ENCODE measurements around the gene SAMM50. TPM values are rescaled to one million over a fixed set of nuclear protein-coding genes. Genes with fewer than 3 reads are reported as not detected.
A peak's percentile ranks its signal among the peaks of the same experiment; 100 is the strongest.

SAMM50 gene
- total and polyA plus RNA-seq, 2 experiments from 2014 or later, result 58.6 to 60.3 TPM

DNA sequence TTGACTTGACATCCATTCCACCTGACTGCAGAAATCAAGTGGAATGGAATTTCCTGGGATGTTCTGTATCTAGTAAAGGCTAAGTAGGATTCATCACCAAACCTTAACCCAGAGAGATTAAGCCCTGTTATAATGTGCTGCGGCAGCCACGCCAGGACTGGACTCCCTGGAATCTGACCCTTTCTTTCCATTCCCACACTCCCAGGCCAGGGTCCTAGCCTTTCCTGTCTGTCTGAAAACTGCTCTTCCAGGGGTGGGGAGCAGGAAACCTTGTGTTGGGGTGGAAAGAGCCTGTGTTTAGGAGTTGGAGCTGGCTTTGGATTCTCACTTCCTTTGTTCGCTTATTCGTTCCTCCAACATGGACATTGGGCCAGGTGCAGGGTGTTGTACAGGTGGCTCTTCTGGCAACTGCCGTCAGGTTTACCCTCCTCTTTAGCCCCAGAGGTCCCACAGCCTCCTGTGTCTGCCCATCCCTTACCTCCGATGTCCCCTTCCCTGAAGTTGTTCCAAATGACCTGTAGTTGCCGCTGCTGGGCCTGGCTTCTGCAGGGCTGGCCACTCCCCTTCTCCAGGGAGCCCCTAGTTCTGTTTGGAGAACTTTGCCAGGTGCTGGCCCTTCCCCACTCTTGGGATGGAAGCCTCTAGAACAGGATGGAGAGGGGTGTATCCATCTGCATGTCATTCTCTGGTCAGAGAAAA lies 48.3 kb downstream of the SAMM50 start:
- Histone ChIP-seq H3K79me2 (replicated peaks; ENCODE audit: insufficient read depth) (no peaks in the 10 kb centered on the region), H3K9me2 (ENCODE audit: insufficient read depth) (no peaks in the 10 kb centered on the region), H3K4me2 (no peak overlapping the region), H4K20me1 (replicated peaks; ENCODE audit: insufficient read depth) (no peaks in the 10 kb centered on the region; the same call in 1 of the 2 replicates), H3K4me1 (ENCODE audit: insufficient read depth) (no peaks in the 10 kb centered on the region; the same call in 1 of the 2 replicates), H3K27ac (ENCODE audit: low read depth) (no peak overlapping the region), H2AFZ (no peak overlapping the region), H3F3A (replicated peaks; ENCODE audit: low read depth) (no peaks in the 10 kb centered on the region), H3K36me3 (ENCODE audit: insufficient read depth) (no peaks in the 10 kb centered on the region), H3K27me3 (ENCODE audit: insufficient read depth) (no peaks in the 10 kb centered on the region), H3K4me3 (no peak overlapping the region)
- Mint-ChIP-seq H3K4me3 (no peak overlapping the region), H3K27me3 (ENCODE audit: insufficient read depth, low read depth, poor library complexity) (peaks cover 4% of the 10 kb centered on the region), H3K9me3 (peaks cover 3% of the 10 kb centered on the region; the same call in 2 of the 3 replicates), H3K36me3 (ENCODE audit: low read depth) (peaks cover 21% of the 10 kb centered on the region), H3K4me1 (peaks cover 2% of the 10 kb centered on the region), H3K27ac (no peak overlapping the region)
- ATAC-seq (peak; percentile 96), DNase-seq (ENCODE audit: low spot score) (peak; percentile 70)
- TF ChIP-seq STAT1 (IDR thresholded peaks at IDR 0.05; ENCODE audit: unreplicated experiment) (no peak), JUNB (IDR thresholded peaks at IDR 0.05; ENCODE audit: unreplicated experiment) (no peak), ZNF331 (CRISPR knock-in tag; IDR thresholded peaks at IDR 0.05; ENCODE audit: low read depth) (no peak), EZH2 (IDR thresholded peaks at IDR 0.05; ENCODE audit: low read depth, unreplicated experiment) (no peak)
- TF ChIP-seq, protein P1, sequence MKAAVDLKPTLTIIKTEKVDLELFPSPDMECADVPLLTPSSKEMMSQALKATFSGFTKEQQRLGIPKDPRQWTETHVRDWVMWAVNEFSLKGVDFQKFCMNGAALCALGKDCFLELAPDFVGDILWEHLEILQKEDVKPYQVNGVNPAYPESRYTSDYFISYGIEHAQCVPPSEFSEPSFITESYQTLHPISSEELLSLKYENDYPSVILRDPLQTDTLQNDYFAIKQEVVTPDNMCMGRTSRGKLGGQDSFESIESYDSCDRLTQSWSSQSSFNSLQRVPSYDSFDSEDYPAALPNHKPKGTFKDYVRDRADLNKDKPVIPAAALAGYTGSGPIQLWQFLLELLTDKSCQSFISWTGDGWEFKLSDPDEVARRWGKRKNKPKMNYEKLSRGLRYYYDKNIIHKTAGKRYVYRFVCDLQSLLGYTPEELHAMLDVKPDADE (IDR thresholded peaks at IDR 0.05), result no peak
- TF ChIP-seq, protein P2, sequence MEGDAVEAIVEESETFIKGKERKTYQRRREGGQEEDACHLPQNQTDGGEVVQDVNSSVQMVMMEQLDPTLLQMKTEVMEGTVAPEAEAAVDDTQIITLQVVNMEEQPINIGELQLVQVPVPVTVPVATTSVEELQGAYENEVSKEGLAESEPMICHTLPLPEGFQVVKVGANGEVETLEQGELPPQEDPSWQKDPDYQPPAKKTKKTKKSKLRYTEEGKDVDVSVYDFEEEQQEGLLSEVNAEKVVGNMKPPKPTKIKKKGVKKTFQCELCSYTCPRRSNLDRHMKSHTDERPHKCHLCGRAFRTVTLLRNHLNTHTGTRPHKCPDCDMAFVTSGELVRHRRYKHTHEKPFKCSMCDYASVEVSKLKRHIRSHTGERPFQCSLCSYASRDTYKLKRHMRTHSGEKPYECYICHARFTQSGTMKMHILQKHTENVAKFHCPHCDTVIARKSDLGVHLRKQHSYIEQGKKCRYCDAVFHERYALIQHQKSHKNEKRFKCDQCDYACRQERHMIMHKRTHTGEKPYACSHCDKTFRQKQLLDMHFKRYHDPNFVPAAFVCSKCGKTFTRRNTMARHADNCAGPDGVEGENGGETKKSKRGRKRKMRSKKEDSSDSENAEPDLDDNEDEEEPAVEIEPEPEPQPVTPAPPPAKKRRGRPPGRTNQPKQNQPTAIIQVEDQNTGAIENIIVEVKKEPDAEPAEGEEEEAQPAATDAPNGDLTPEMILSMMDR (conservative IDR thresholded peaks at IDR 0.05; ENCODE audit: low read depth in 2 of 2), result peak; percentile 26 to 59

DNA sequence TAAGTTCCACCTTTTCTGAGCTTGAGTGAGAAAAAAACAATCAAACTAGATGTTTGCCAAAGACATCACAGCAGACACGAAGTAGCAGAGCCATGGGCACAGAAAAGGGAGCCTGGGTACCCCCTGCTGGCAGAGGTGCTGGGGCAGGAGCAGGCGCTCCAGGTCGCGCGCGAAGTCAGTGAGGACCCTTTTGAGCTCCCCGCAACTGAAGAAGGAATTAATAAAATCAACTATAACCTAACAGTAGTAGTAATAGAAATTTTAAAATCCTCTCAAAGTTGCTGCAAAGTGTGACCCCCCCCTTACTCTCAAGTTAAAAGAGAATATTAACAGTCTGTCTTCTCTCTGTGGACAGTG lies 48.8 kb downstream of the SAMM50 start:
- ATAC-seq (no peak), DNase-seq (ENCODE audit: low spot score) (no peak)
- H3K4me3 Mint-ChIP-seq, result no peak overlapping the region
- H3K27ac Mint-ChIP-seq, result no peak overlapping the region
- Histone ChIP-seq H3K27me3 (ENCODE audit: insufficient read depth) (no peaks in the 10 kb centered on the region), H3K4me3 (no peak overlapping the region), H3F3A (replicated peaks; ENCODE audit: low read depth) (no peaks in the 10 kb centered on the region), H3K36me3 (ENCODE audit: insufficient read depth) (no peaks in the 10 kb centered on the region), H2AFZ (no peak overlapping the region), H3K79me2 (replicated peaks; ENCODE audit: insufficient read depth) (no peaks in the 10 kb centered on the region), H3K4me1 (ENCODE audit: insufficient read depth) (no peaks in the 10 kb centered on the region; the same call in 1 of the 2 replicates), H3K27ac (ENCODE audit: low read depth) (no peak overlapping the region), H3K4me2 (no peak overlapping the region), H4K20me1 (replicated peaks; ENCODE audit: insufficient read depth) (no peaks in the 10 kb centered on the region; the same call in 1 of the 2 replicates), H3K9me2 (ENCODE audit: insufficient read depth) (no peaks in the 10 kb centered on the region)
- peaks cover 2% of the 10 kb centered on the region for H3K4me1 Mint-ChIP-seq
- peaks cover 3% of the 10 kb centered on the region; the same call in 2 of the 3 replicates for H3K9me3 Mint-ChIP-seq
- H3K36me3 Mint-ChIP-seq (ENCODE audit: low read depth), result peaks cover 15% of the 10 kb centered on the region
- H3K27me3 Mint-ChIP-seq (ENCODE audit: insufficient read depth, low read depth, poor library complexity), result peaks cover 4% of the 10 kb centered on the region
- no peak for TF ChIP-seq NANOG (IDR thresholded peaks at IDR 0.05; ENCODE audit: borderline replicate concordance)
- TF ChIP-seq, protein P2 (conservative IDR thresholded peaks at IDR 0.05; ENCODE audit: low read depth in 2 of 2), result no peak
- no peak for TF ChIP-seq ZNF114 (CRISPR knock-in tag; IDR thresholded peaks at IDR 0.05)
- no peak for TF ChIP-seq CREB1 (CRISPR knock-in tag; IDR thresholded peaks at IDR 0.05; ENCODE audit: low read depth)
- TF ChIP-seq, protein P3, sequence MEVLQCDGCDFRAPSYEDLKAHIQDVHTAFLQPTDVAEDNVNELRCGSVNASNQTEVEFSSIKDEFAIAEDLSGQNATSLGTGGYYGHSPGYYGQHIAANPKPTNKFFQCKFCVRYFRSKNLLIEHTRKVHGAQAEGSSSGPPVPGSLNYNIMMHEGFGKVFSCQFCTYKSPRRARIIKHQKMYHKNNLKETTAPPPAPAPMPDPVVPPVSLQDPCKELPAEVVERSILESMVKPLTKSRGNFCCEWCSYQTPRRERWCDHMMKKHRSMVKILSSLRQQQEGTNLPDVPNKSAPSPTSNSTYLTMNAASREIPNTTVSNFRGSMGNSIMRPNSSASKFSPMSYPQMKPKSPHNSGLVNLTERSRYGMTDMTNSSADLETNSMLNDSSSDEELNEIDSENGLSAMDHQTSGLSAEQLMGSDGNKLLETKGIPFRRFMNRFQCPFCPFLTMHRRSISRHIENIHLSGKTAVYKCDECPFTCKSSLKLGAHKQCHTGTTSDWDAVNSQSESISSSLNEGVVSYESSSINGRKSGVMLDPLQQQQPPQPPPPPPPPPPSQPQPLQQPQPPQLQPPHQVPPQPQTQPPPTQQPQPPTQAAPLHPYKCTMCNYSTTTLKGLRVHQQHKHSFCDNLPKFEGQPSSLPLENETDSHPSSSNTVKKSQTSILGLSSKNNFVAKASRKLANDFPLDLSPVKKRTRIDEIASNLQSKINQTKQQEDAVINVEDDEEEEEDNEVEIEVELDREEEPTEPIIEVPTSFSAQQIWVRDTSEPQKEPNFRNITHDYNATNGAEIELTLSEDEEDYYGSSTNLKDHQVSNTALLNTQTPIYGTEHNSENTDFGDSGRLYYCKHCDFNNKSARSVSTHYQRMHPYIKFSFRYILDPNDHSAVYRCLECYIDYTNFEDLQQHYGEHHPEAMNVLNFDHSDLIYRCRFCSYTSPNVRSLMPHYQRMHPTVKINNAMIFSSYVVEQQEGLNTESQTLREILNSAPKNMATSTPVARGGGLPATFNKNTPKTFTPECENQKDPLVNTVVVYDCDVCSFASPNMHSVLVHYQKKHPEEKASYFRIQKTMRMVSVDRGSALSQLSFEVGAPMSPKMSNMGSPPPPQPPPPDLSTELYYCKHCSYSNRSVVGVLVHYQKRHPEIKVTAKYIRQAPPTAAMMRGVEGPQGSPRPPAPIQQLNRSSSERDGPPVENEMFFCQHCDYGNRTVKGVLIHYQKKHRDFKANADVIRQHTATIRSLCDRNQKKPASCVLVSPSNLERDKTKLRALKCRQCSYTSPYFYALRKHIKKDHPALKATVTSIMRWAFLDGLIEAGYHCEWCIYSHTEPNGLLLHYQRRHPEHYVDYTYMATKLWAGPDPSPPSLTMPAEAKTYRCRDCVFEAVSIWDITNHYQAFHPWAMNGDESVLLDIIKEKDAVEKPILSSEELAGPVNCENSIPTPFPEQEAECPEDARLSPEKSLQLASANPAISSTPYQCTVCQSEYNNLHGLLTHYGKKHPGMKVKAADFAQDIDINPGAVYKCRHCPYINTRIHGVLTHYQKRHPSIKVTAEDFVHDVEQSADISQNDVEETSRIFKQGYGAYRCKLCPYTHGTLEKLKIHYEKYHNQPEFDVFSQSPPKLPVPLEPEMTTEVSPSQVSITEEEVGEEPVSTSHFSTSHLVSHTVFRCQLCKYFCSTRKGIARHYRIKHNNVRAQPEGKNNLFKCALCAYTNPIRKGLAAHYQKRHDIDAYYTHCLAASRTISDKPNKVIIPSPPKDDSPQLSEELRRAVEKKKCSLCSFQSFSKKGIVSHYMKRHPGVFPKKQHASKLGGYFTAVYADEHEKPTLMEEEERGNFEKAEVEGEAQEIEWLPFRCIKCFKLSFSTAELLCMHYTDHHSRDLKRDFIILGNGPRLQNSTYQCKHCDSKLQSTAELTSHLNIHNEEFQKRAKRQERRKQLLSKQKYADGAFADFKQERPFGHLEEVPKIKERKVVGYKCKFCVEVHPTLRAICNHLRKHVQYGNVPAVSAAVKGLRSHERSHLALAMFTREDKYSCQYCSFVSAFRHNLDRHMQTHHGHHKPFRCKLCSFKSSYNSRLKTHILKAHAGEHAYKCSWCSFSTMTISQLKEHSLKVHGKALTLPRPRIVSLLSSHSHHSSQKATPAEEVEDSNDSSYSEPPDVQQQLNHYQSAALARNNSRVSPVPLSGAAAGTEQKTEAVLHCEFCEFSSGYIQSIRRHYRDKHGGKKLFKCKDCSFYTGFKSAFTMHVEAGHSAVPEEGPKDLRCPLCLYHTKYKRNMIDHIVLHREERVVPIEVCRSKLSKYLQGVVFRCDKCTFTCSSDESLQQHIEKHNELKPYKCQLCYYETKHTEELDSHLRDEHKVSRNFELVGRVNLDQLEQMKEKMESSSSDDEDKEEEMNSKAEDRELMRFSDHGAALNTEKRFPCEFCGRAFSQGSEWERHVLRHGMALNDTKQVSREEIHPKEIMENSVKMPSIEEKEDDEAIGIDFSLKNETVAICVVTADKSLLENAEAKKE (CRISPR knock-in tag; IDR thresholded peaks at IDR 0.05), result no peak
